ENCODE results near the gene RYR1.
"Not testable (repeated sequence)": the region's sequence is repeated elsewhere in the genome, so short reads cannot be mapped to it uniquely, and the experiment has no call there.

The RYR1 gene

GRCh38 chr19:38405276-38405675 is 28.2 kb upstream of the RYR1 start:
- Histone ChIP-seq H3K4me1 (ENCODE audit: insufficient read depth, low read length) (peaks cover 20% of the 10 kb centered on the region), H3K27me3 (ENCODE audit: insufficient read depth, low read length, poor library complexity) (no peaks in the 10 kb centered on the region), H4K20me1 (ENCODE audit: insufficient read depth, low read length) (no peaks in the 10 kb centered on the region), H3K4me3 (ENCODE audit: low read depth in 1 of 2, low read length in 2 of 2) (no peak overlapping the region), H3K9ac (ENCODE audit: low read depth, low read length) (no peak overlapping the region), H3K9me3 (ENCODE audit: insufficient read depth, low read length, severe bottlenecking) (no peaks in the 10 kb centered on the region), H2AFZ (ENCODE audit: low read depth, low read length) (no peak overlapping the region), H3K27ac (ENCODE audit: low read length) (no peak overlapping the region), H3K4me2 (ENCODE audit: insufficient read depth, low read length) (no peak overlapping the region), H3K79me2 (ENCODE audit: insufficient read depth, low read length) (peaks cover 10% of the 10 kb centered on the region; the same call in 1 of the 2 replicates), H3K36me3 (ENCODE audit: insufficient read depth, low read length) (peaks cover 19% of the 10 kb centered on the region)
- DNase-seq (no peak), ATAC-seq (ENCODE audit: insufficient read depth, low read depth) (no peak)
- no peak for TF ChIP-seq EZH2 (IDR thresholded peaks at IDR 0.05; ENCODE audit: borderline replicate concordance, low read depth, low read length, severe bottlenecking)
- TF ChIP-seq CTCF (IDR thresholded peaks at IDR 0.05; ENCODE audit: borderline replicate concordance, extremely low read depth, low read length, poor library complexity, severe bottlenecking), result no peak

GRCh38 chr19:38409631-38410133 is 23.8 kb upstream of the RYR1 start:
- H4K20me1 ChIP-seq (ENCODE audit: insufficient read depth, low read length), result no peaks in the 10 kb centered on the region
- no peak overlapping the region for H3K4me2 ChIP-seq (ENCODE audit: insufficient read depth, low read length)
- no peak overlapping the region for H3K4me3 ChIP-seq (ENCODE audit: low read depth in 1 of 2, low read length in 2 of 2)
- DNase-seq, result no peak
- H3K9me3 ChIP-seq (ENCODE audit: insufficient read depth, low read length, severe bottlenecking), result no peaks in the 10 kb centered on the region
- no peak overlapping the region for H3K27ac ChIP-seq (ENCODE audit: low read length)
- peaks cover 19% of the 10 kb centered on the region for H3K36me3 ChIP-seq (ENCODE audit: insufficient read depth, low read length)
- H3K9ac ChIP-seq (ENCODE audit: low read depth, low read length), result no peak overlapping the region
- no peak overlapping the region for H2AFZ ChIP-seq (ENCODE audit: low read depth, low read length)
- no peaks in the 10 kb centered on the region for H3K27me3 ChIP-seq (ENCODE audit: insufficient read depth, low read length, poor library complexity)
- H3K4me1 ChIP-seq (ENCODE audit: insufficient read depth, low read length), result peaks cover 1% of the 10 kb centered on the region; the same call in 1 of the 2 replicates
- no peaks in the 10 kb centered on the region for H3K79me2 ChIP-seq (ENCODE audit: insufficient read depth, low read length)
- ATAC-seq (ENCODE audit: insufficient read depth, low read depth), result 0 out of 3 replicates have a peak, but pooled peaks have one; percentile 19
- TF ChIP-seq CTCF (IDR thresholded peaks at IDR 0.05; ENCODE audit: borderline replicate concordance, extremely low read depth, low read length, poor library complexity, severe bottlenecking) (no peak), EZH2 (IDR thresholded peaks at IDR 0.05; ENCODE audit: borderline replicate concordance, low read depth, low read length, severe bottlenecking) (no peak)

DNA sequence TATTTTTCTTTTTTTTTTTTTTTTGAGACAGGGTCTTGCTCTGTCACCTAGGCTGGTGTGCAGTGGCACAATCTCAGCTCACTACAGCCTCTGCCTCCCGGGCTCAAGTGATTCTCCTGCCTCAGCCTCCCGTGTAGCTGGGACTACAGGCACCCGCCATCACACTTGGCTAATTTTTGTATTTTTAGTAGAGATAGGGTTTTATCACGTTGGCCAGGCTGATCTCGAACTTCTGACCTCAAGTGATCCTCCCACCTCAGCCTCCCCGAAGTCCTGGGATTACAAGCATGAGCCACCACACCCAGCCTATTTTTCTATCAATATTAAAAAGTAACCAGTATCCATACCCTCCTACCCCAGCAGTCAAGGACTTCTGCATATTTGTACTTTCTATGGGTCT is 23.1 kb upstream of the RYR1 start:
- not testable (repeated sequence) for H4K20me1 ChIP-seq (ENCODE audit: insufficient read depth, low read length); H3K4me2 ChIP-seq (ENCODE audit: insufficient read depth, low read length); H3K4me3 ChIP-seq (ENCODE audit: low read depth in 1 of 2, low read length in 2 of 2); H3K27me3 ChIP-seq (ENCODE audit: insufficient read depth, low read length, poor library complexity); H3K9ac ChIP-seq (ENCODE audit: low read depth, low read length); H3K9me3 ChIP-seq (ENCODE audit: insufficient read depth, low read length, severe bottlenecking); DNase-seq; H3K4me1 ChIP-seq (ENCODE audit: insufficient read depth, low read length); H2AFZ ChIP-seq (ENCODE audit: low read depth, low read length); H3K27ac ChIP-seq (ENCODE audit: low read length); H3K79me2 ChIP-seq (ENCODE audit: insufficient read depth, low read length); ATAC-seq (ENCODE audit: insufficient read depth, low read depth)
- H3K36me3 ChIP-seq (ENCODE audit: insufficient read depth, low read length), result peaks cover 11% of the 10 kb centered on the region

DNA sequence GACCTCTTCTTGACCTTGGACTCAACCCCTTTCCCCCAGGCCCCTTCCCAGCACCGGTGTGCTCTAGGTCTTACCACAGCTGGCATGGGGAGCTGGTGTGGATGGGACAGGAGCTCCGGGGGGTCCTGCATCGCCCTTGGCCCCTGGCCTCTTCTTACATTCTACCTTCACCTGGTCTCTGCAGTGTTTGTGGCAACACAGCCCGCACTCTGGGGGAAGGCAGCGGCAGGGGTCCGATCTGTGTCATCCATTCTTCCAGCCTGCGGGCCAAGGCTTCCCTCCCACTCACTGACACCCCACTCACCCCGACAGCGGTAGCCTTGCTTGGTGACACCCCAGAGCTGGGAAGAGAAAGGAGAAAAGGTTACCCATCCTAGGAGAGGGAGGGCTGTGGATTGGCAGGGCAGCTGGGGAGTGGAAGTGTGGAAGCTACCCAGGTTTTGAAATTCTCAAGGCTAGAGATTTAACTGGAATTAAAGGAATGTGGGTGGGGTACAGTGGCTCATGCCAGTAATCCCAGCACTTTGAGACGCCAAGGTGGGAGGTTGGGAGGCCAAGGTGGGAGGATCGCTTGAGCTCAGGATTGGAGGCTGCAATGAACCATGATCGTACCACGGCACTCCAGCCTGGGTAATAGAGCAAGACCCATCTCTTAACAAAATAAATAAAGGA is 22.3 kb upstream of the RYR1 start:
- no peak for TF ChIP-seq CTCF (IDR thresholded peaks at IDR 0.05; ENCODE audit: borderline replicate concordance, extremely low read depth, low read length, poor library complexity, severe bottlenecking)
- TF ChIP-seq EZH2 (IDR thresholded peaks at IDR 0.05; ENCODE audit: borderline replicate concordance, low read depth, low read length, severe bottlenecking), result no peak
- no peaks in the 10 kb centered on the region for H3K27me3 ChIP-seq (ENCODE audit: insufficient read depth, low read length, poor library complexity)
- H4K20me1 ChIP-seq (ENCODE audit: insufficient read depth, low read length), result no peaks in the 10 kb centered on the region
- no peak overlapping the region for H3K4me3 ChIP-seq (ENCODE audit: low read depth in 1 of 2, low read length in 2 of 2)
- DNase-seq (no peak), ATAC-seq (ENCODE audit: insufficient read depth, low read depth) (no peak)
- H3K4me1 ChIP-seq (ENCODE audit: insufficient read depth, low read length), result no peaks in the 10 kb centered on the region
- no peaks in the 10 kb centered on the region for H3K9me3 ChIP-seq (ENCODE audit: insufficient read depth, low read length, severe bottlenecking)
- no peak overlapping the region for H3K27ac ChIP-seq (ENCODE audit: low read length)
- H3K36me3 ChIP-seq (ENCODE audit: insufficient read depth, low read length), result peaks cover 9% of the 10 kb centered on the region
- no peak overlapping the region for H2AFZ ChIP-seq (ENCODE audit: low read depth, low read length)
- no peak overlapping the region for H3K9ac ChIP-seq (ENCODE audit: low read depth, low read length)
- H3K4me2 ChIP-seq (ENCODE audit: insufficient read depth, low read length), result no peak overlapping the region
- no peaks in the 10 kb centered on the region for H3K79me2 ChIP-seq (ENCODE audit: insufficient read depth, low read length)

- H3K4me2 ChIP-seq (ENCODE audit: insufficient read depth, low read length); H4K20me1 ChIP-seq (ENCODE audit: insufficient read depth, low read length); H3K36me3 ChIP-seq (ENCODE audit: insufficient read depth, low read length); H3K79me2 ChIP-seq (ENCODE audit: insufficient read depth, low read length); H3K9ac ChIP-seq (ENCODE audit: low read depth, low read length); H3K4me1 ChIP-seq (ENCODE audit: insufficient read depth, low read length); DNase-seq; ATAC-seq (ENCODE audit: insufficient read depth, low read depth); H3K4me3 ChIP-seq (ENCODE audit: low read depth in 1 of 2, low read length in 2 of 2); H3K27me3 ChIP-seq (ENCODE audit: insufficient read depth, low read length, poor library complexity); H2AFZ ChIP-seq (ENCODE audit: low read depth, low read length); H3K9me3 ChIP-seq (ENCODE audit: insufficient read depth, low read length, severe bottlenecking); H3K27ac ChIP-seq (ENCODE audit: low read length): not testable (repeated sequence)
Observed at GRCh38 chr19:38411898-38412297, 21.6 kb upstream of the RYR1 start.

Measured in DND-41 (cell line).